ENCODE data around the gene CBX4. TPM values are rescaled to one million over a fixed set of nuclear protein-coding genes. Genes with fewer than 3 reads are reported as not detected.

The CBX4 gene
- total and polyA plus RNA-seq, 10 of the 15 experiments (the other 5 are each of a cell fraction or from before 2014, with no cell fraction given): 0.69 to 24.6 (median 4.2) TPM

DNA sequence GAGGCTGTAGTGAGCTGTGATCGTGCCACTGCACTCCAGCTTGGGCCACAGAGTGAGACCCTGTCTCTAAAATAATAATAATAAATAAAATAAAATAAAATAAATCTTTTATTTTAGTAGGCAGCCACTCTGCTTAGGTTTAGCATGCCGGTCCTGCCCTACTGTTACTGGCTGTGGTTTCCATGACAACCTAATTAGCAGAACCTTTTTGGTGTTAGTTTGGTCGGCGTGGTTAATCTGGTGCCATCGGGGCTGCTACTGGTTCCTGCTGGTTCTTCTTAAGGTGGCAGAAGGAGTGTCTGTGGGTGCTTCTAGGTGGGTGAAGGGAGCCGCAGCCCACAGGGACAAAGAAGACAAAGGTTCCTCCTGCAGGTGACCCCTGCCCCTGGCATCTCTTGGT lies 37.8 kb upstream of the CBX4 start:
- in situ Hi-C loops (cut with MboI): no loop called here
- Histone ChIP-seq H3K79me2 (ENCODE audit: control insufficient read depth, insufficient read depth, low read length) (no peaks in the 10 kb centered on the region), H3K4me2 (ENCODE audit: control insufficient read depth, insufficient read depth) (no peak overlapping the region), H3K9ac (ENCODE audit: control insufficient read depth, insufficient read depth, low read length) (no peak overlapping the region), H3K4me1 (ENCODE audit: control insufficient read depth, insufficient read depth, low read length) (no peaks in the 10 kb centered on the region), H3K36me3 (ENCODE audit: control insufficient read depth in 2 of 2, insufficient read depth in 2 of 2, low read length in 1 of 2) (no peaks in the 10 kb centered on the region), H3K4me3 (no peak overlapping the region), H3K27me3 (replicated peaks in 1 of 2; ENCODE audit: control insufficient read depth in 2 of 2, insufficient read depth in 2 of 2, low read length in 1 of 2) (no peaks in the 10 kb centered on the region; a peak in 1 of 4 replicates), H3K27ac (ENCODE audit: control insufficient read depth, insufficient read depth) (no peak overlapping the region), H2AFZ (ENCODE audit: control insufficient read depth, low read depth, low read length) (no peak overlapping the region), H4K20me1 (ENCODE audit: control insufficient read depth, insufficient read depth) (no peaks in the 10 kb centered on the region), H3K9me3 (replicated peaks; ENCODE audit: control insufficient read depth, insufficient read depth, low read length) (no peaks in the 10 kb centered on the region)
- ChIA-PET POLR2A (no interaction called here), CTCF (no interaction called here), RAD21 (ENCODE audit: unreplicated experiment) (no interaction called here), SMC1A (ENCODE audit: uncharacterized antibody, unreplicated experiment) (no interaction called here)
- no peak for ATAC-seq
- BruUV-seq (replicated peaks): no TSS peak
- no peak for DNase-seq (ENCODE audit: low read depth, low spot score)
- no peak for FAIRE-seq
- intact Hi-C loops (cut with micrococcal nuclease; ENCODE audit: unreplicated experiment): no loop called here
- WGBS (ENCODE audit: insufficient coverage, insufficient replicate concordance, low lambda C conversion rate, missing lambda C conversion rate): 69% methylated on average over 6 of the region's 6 CpGs
- no peak for TF ChIP-seq MXI1 (IDR thresholded peaks at IDR 0.05; ENCODE audit: low read depth, low read length)
- TF ChIP-seq, protein P1, sequence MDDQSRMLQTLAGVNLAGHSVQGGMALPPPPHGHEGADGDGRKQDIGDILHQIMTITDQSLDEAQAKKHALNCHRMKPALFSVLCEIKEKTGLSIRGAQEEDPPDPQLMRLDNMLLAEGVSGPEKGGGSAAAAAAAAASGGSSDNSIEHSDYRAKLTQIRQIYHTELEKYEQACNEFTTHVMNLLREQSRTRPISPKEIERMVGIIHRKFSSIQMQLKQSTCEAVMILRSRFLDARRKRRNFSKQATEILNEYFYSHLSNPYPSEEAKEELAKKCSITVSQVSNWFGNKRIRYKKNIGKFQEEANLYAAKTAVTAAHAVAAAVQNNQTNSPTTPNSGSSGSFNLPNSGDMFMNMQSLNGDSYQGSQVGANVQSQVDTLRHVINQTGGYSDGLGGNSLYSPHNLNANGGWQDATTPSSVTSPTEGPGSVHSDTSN (IDR thresholded peaks at IDR 0.05; ENCODE audit: insufficient replicate concordance, low read depth, low read length): no peak
- 0 out of 2 replicates have a peak, but pooled peaks have one; percentile 28 for TF ChIP-seq BMI1 (IDR thresholded peaks at IDR 0.05; ENCODE audit: borderline replicate concordance)

DNA sequence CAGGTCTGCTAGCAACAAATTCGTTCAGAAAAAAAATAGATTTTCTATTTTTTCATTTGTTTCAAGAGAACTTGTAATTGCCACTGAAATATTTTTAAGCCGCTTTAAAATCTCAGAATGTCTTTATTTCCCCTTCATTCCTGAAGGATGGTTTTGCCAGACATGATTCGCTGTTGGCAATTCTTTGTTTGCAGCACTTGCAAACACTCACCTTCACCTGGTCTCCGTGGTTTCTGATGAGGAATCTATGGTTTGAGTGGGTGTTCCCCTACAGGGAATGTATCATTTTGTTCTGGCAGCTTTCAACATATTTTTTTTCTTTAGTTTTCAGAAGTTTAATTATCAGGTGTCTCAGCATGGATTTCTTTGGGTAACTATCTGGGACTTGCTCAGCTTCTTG lies 36.3 kb upstream of the CBX4 start:
- no peak overlapping the region for H3K4me2 ChIP-seq (ENCODE audit: control insufficient read depth, insufficient read depth)
- intact Hi-C loops (cut with micrococcal nuclease; ENCODE audit: unreplicated experiment): no loop called here
- DNase-seq (ENCODE audit: low read depth, low spot score) (no peak), ATAC-seq (no peak), FAIRE-seq (no peak)
- H4K20me1 ChIP-seq (ENCODE audit: control insufficient read depth, insufficient read depth): no peaks in the 10 kb centered on the region
- no TSS peak for BruUV-seq (replicated peaks)
- H3K4me3 ChIP-seq: no peak overlapping the region
- H3K79me2 ChIP-seq (ENCODE audit: control insufficient read depth, insufficient read depth, low read length): no peaks in the 10 kb centered on the region
- POLR2A ChIA-PET: interaction anchor here (0.7 kb wide), 3 partner anchors 43 to 190 kb away, joined by 5 to 6 read pairs (median 6); no protein-coding TSS in a partner anchor
- CTCF ChIA-PET: interaction anchor here (1.4 kb wide), 2 partner anchors 95 to 134 kb away, joined by 3 to 4 read pairs; no protein-coding TSS in a partner anchor
- WGBS (ENCODE audit: insufficient coverage, insufficient replicate concordance, low lambda C conversion rate, missing lambda C conversion rate): 44% methylated on average over 4 of the region's 4 CpGs
- H2AFZ ChIP-seq (ENCODE audit: control insufficient read depth, low read depth, low read length): no peak overlapping the region
- SMC1A ChIA-PET (ENCODE audit: uncharacterized antibody, unreplicated experiment): no interaction called here
- RAD21 ChIA-PET (ENCODE audit: unreplicated experiment): interaction anchor here (0.7 kb wide), 1 partner anchor 153 kb away, joined by 4 read pairs; no protein-coding TSS in a partner anchor
- H3K27me3 ChIP-seq (replicated peaks in 1 of 2; ENCODE audit: control insufficient read depth in 2 of 2, insufficient read depth in 2 of 2, low read length in 1 of 2): no peaks in the 10 kb centered on the region; a peak in 1 of 4 replicates
- no peak overlapping the region for H3K27ac ChIP-seq (ENCODE audit: control insufficient read depth, insufficient read depth)
- no peaks in the 10 kb centered on the region for H3K36me3 ChIP-seq (ENCODE audit: control insufficient read depth in 2 of 2, insufficient read depth in 2 of 2, low read length in 1 of 2)
- no peaks in the 10 kb centered on the region for H3K4me1 ChIP-seq (ENCODE audit: control insufficient read depth, insufficient read depth, low read length)
- H3K9ac ChIP-seq (ENCODE audit: control insufficient read depth, insufficient read depth, low read length): no peak overlapping the region
- H3K9me3 ChIP-seq (replicated peaks; ENCODE audit: control insufficient read depth, insufficient read depth, low read length): no peaks in the 10 kb centered on the region
- in situ Hi-C loops (cut with MboI): no loop called here
- TF ChIP-seq MEF2A (IDR thresholded peaks at IDR 0.05; ENCODE audit: insufficient read depth, low read depth, low read length) (no peak), ZNF217 (IDR thresholded peaks at IDR 0.05) (no peak), PAX8 (IDR thresholded peaks at IDR 0.05) (no peak)
- TF ChIP-seq, protein P2, sequence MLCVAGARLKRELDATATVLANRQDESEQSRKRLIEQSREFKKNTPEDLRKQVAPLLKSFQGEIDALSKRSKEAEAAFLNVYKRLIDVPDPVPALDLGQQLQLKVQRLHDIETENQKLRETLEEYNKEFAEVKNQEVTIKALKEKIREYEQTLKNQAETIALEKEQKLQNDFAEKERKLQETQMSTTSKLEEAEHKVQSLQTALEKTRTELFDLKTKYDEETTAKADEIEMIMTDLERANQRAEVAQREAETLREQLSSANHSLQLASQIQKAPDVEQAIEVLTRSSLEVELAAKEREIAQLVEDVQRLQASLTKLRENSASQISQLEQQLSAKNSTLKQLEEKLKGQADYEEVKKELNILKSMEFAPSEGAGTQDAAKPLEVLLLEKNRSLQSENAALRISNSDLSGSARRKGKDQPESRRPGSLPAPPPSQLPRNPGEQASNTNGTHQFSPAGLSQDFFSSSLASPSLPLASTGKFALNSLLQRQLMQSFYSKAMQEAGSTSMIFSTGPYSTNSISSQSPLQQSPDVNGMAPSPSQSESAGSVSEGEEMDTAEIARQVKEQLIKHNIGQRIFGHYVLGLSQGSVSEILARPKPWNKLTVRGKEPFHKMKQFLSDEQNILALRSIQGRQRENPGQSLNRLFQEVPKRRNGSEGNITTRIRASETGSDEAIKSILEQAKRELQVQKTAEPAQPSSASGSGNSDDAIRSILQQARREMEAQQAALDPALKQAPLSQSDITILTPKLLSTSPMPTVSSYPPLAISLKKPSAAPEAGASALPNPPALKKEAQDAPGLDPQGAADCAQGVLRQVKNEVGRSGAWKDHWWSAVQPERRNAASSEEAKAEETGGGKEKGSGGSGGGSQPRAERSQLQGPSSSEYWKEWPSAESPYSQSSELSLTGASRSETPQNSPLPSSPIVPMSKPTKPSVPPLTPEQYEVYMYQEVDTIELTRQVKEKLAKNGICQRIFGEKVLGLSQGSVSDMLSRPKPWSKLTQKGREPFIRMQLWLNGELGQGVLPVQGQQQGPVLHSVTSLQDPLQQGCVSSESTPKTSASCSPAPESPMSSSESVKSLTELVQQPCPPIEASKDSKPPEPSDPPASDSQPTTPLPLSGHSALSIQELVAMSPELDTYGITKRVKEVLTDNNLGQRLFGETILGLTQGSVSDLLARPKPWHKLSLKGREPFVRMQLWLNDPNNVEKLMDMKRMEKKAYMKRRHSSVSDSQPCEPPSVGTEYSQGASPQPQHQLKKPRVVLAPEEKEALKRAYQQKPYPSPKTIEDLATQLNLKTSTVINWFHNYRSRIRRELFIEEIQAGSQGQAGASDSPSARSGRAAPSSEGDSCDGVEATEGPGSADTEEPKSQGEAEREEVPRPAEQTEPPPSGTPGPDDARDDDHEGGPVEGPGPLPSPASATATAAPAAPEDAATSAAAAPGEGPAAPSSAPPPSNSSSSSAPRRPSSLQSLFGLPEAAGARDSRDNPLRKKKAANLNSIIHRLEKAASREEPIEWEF (IDR thresholded peaks at IDR 0.05; ENCODE audit: insufficient replicate concordance, low read depth, low read length): no peak
